OCI-LY3 (cell line): Measurements from ENCODE around the gene CACNA2D2.
A peak's percentile ranks its signal among the peaks of the same experiment; 100 is the strongest.

ENCODE experiments used
- H2AFZ ChIP-seq: fragments of 200-600, 300-600 bp; shearing (Covaris generic); 2 replicates; pipeline ENCODE4 v1.6.0; 2014; ENCODE audit warnings: antibody characterized with exemption, low read depth, low read length
- H3K27ac ChIP-seq: fragments of 200-600, 300-600 bp; sonication (generic); 2 replicates; pipeline ENCODE4 v1.5.1; 2014; ENCODE audit warnings: mild to moderate bottlenecking, low read length, moderate library complexity, mixed read lengths
- H3K27me3 ChIP-seq: fragments of 200-600, 300-600 bp; sonication (generic); 2 replicates; pipeline ENCODE4 v1.6.1; 2014; ENCODE audit warnings: low read depth, low read length, mixed read lengths
- H3K36me3 ChIP-seq: fragments of 200-600, 300-600 bp; sonication (generic); replicated peaks from 2 replicates; pipeline ENCODE3; 2014; ENCODE audit warnings: low read depth, low read length, mixed read lengths
- H3K4me1 ChIP-seq: fragments of 300-600, 200-600 bp; sonication (generic); 2 replicates; pipeline ENCODE4 v1.6.1; 2014; ENCODE audit warnings: low read length, mixed read lengths
- H3K4me2 ChIP-seq: fragments of 200-600, 300-600 bp; sonication (generic); 2 replicates; pipeline ENCODE4 v1.6.1; 2014; ENCODE audit warnings: low read length, mixed read lengths
- H3K4me3 ChIP-seq: fragments of 300-600, 200-600 bp; sonication (generic); 2 replicates; pipeline ENCODE4 v1.5.1; 2014; ENCODE audit warnings: antibody characterized with exemption, mild to moderate bottlenecking, low read length, moderate library complexity
- H3K79me2 ChIP-seq: fragments of 300-600, 200-600 bp; shearing (Covaris generic); 2 replicates; pipeline ENCODE4 v1.6.1; 2014; ENCODE audit warnings: mild to moderate bottlenecking, low read length, mixed read lengths
- H3K9ac ChIP-seq: fragments of 300-600, 200-600 bp; shearing (Covaris generic); 2 replicates; pipeline ENCODE4 v1.6.0; 2014; ENCODE audit warnings: mild to moderate bottlenecking, low read length, moderate library complexity
- H3K9me3 ChIP-seq: fragments of 200-600, 300-600 bp; shearing (Covaris generic); 2 replicates; pipeline ENCODE4 v1.6.1; 2014; ENCODE audit warnings: low read length, mixed read lengths; ENCODE audit not compliant: insufficient read depth
- H4K20me1 ChIP-seq: fragments of 200-600, 300-600 bp; sonication (generic); 2 replicates; pipeline ENCODE4 v1.6.1; 2016; ENCODE audit warnings: low read length, mixed read lengths; ENCODE audit not compliant: insufficient read depth
- CTCF ChIP-seq: fragments of 200-600, 300-600 bp; sonication (generic); IDR thresholded peaks from 2 replicates; pipeline ENCODE4 v1.5.1; 2014; ENCODE audit warnings: antibody characterized with exemption, low read length, low read depth
- EZH2phosphoT487 ChIP-seq: fragments of 200-600 bp; shearing (Covaris generic); IDR thresholded peaks from 2 replicates; pipeline ENCODE4 v1.6.1; 2018; ENCODE audit warnings: antibody characterized with exemption, mixed run types, low read depth

Gene CACNA2D2

GRCh38 chr3:50351323-50351697, 152.1 kb downstream of the CACNA2D2 start:
- peaks cover 31% of the 10 kb centered on the region for H3K79me2 ChIP-seq
- peak overlapping the region; percentile 78 for H3K9ac ChIP-seq
- no peak overlapping the region for H2AFZ ChIP-seq
- H3K4me1 ChIP-seq: peaks cover 18% of the 10 kb centered on the region
- H4K20me1 ChIP-seq: 0 out of 2 replicates have a peak, but pooled peaks cover 4% of the 10 kb centered on the region
- H3K9me3 ChIP-seq: no peaks in the 10 kb centered on the region
- no peaks in the 10 kb centered on the region for H3K27me3 ChIP-seq
- H3K4me2 ChIP-seq: peak overlapping the region; percentile 87
- peaks cover 24% of the 10 kb centered on the region for H3K36me3 ChIP-seq
- H3K27ac ChIP-seq: 0 out of 2 replicates have a peak overlapping the region, but pooled peaks have one; percentile 71
- TF ChIP-seq EZH2phosphoT487: no peak
- TF ChIP-seq CTCF: no peak
- H3K4me3 ChIP-seq: peak overlapping the region; percentile 84

DNA sequence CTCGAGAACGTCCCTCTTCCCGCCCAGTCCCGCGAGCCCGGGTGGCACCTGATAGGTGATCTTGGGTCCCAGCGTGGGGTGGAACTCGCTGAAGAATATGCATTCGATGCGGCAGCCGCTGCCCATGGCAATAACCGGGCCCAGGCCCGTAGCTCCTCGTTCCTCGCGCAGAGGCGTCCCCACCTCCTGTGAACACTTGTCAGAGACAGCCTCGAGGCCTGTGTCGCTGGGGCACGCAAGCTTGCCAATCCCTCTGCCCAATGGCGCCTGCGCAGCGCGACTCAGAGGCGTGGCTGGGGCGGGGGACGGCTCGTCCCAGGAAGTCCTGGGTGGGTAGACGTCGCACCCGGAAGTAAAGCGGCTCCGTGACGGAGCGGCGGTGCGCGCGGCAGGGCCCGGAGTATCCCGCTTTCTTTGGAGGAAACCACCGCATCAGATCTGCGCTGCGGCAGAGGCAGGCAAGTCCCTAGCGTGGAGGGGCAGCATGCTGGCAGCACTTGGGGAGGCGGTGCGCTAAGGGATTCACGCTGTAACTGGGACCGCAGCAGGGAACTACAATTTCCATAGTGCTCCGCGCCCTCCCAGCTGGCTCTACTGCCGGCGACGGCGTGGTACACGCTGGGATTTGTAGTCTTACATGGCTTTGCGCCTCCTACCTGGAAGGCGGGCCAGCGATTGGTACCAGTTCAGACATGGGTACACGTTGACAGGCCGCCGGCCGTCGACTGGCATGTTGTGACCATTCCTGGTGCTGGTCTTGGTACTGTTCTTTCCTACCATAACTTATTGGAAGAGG, 152.7 kb downstream of the CACNA2D2 start, which contains the start of the genes CYB561D2 and NPRL2:
Gene CYB561D2 (plus strand): TSS at position 336 of the 796 bp plus-strand sequence. CDS start 572 bp downstream, outside the sequence.
Gene NPRL2 (minus strand): TSS at position 249 of the 796 bp plus-strand sequence. CDS start 123 bp downstream, at position 126.
- Histone ChIP-seq H4K20me1 (0 out of 2 replicates have a peak, but pooled peaks cover 2% of the 10 kb centered on the region), H3K27me3 (no peaks in the 10 kb centered on the region), H3K4me3 (peak within 1 kb of the TSS; percentile 84), H3K79me2 (peaks cover 25% of the 10 kb centered on the region), H2AFZ (peak within 1 kb of the TSS; percentile 91), H3K4me1 (peaks cover 18% of the 10 kb centered on the region), H3K36me3 (peaks cover 19% of the 10 kb centered on the region), H3K27ac (peak within 1 kb of the TSS; percentile 71), H3K4me2 (peak within 1 kb of the TSS; percentile 87), H3K9ac (peak within 1 kb of the TSS; percentile 78), H3K9me3 (no peaks in the 10 kb centered on the region)
- TF ChIP-seq CTCF (no peak), EZH2phosphoT487 (no peak)

DNA sequence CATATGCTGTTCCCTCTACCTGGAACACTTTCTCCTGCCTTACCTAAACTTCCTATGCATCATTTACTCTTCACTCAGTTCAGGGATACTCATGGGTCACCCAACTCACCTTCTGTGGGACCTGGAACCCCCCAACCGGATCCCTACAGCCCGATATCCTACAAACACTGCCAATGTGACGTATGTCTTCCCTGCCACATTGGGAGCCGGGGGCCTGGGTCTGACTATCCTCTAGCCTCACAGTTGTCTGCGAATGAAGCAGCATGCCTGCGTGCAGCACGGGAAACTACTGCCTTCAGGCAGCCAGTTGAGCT, 153.3 kb downstream of the CACNA2D2 start:
- TF ChIP-seq CTCF: no peak
- TF ChIP-seq EZH2phosphoT487: no peak
- Histone ChIP-seq H3K27me3 (no peaks in the 10 kb centered on the region), H3K36me3 (peaks cover 20% of the 10 kb centered on the region), H3K79me2 (peaks cover 23% of the 10 kb centered on the region), H3K9ac (peak overlapping the region; percentile 78), H3K4me1 (peaks cover 18% of the 10 kb centered on the region), H2AFZ (peak overlapping the region; percentile 91), H3K4me2 (peak overlapping the region; percentile 87), H3K9me3 (no peaks in the 10 kb centered on the region), H3K27ac (peak overlapping the region; percentile 71), H4K20me1 (no peaks in the 10 kb centered on the region), H3K4me3 (peak overlapping the region; percentile 84)

DNA sequence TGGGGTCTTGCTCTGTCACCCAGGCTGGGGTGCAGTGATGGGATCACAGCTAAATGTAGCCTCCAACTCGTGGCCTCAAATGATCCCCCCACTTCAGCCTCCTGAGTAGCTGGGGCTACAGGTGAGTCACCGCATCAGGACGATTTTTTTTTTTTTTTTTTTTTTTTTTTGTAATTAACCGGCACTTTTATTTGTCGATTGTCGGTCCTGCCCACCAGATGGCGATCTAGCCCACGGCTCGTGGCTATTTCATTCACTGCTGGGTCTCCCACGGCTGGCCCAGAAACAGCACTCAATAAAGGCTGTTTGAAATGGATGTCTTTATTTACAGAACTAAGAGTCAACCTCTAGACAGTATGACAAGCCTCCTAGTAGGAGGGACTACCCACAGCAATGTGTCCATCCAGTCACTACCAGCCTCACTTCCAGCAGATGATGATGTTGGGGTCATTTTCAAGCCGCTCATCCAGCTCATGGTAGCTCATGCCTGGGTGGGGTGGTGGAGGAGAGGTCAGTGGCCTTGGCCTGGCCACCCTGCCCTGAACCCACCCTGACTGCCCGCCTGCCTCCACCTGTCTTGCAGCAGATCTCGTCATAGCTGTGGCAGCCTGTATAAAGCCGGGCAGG, 156.1 kb downstream of the CACNA2D2 start:
- H3K36me3 ChIP-seq: peaks cover 7% of the 10 kb centered on the region
- H3K27ac ChIP-seq: no peak overlapping the region
- no peak overlapping the region for H2AFZ ChIP-seq
- no peak overlapping the region for H3K9ac ChIP-seq
- H3K4me1 ChIP-seq: peaks cover 18% of the 10 kb centered on the region
- no peaks in the 10 kb centered on the region for H3K27me3 ChIP-seq
- H3K4me2 ChIP-seq: no peak overlapping the region
- H3K9me3 ChIP-seq: no peaks in the 10 kb centered on the region
- peaks cover 23% of the 10 kb centered on the region for H3K79me2 ChIP-seq
- H4K20me1 ChIP-seq: no peaks in the 10 kb centered on the region
- H3K4me3 ChIP-seq: no peak overlapping the region
- TF ChIP-seq CTCF (peak; percentile 62), EZH2phosphoT487 (no peak)
